ENCODE measurements around the gene SMIM45.

DNA sequence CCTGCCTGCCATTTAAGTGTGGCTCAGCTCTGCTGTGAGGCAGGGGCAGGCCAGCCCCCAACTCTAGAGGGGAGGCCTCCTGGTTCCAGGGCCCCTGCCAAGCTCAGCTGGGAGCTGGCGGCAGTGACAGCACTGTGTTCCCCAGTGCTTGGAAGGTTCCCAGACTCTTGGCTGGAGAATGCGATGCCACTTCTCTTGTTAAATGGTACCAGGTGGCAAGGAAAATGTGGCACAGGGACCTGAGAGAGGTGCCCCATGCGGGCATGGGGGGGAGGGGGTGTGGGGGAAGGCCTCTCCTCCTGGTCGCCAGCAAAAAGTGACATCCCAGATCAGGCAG, 17.0 kb upstream of the SMIM45 start:
- TF ChIP-seq, protein P1, sequence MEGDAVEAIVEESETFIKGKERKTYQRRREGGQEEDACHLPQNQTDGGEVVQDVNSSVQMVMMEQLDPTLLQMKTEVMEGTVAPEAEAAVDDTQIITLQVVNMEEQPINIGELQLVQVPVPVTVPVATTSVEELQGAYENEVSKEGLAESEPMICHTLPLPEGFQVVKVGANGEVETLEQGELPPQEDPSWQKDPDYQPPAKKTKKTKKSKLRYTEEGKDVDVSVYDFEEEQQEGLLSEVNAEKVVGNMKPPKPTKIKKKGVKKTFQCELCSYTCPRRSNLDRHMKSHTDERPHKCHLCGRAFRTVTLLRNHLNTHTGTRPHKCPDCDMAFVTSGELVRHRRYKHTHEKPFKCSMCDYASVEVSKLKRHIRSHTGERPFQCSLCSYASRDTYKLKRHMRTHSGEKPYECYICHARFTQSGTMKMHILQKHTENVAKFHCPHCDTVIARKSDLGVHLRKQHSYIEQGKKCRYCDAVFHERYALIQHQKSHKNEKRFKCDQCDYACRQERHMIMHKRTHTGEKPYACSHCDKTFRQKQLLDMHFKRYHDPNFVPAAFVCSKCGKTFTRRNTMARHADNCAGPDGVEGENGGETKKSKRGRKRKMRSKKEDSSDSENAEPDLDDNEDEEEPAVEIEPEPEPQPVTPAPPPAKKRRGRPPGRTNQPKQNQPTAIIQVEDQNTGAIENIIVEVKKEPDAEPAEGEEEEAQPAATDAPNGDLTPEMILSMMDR (IDR thresholded peaks at IDR 0.05): no peak
- no peak for TF ChIP-seq POLR2A (IDR thresholded peaks at IDR 0.05)
